ENCODE measurements around the gene TANC1.

- TF ChIP-seq CTCF (IDR thresholded peaks at IDR 0.05) (no peak), ZFX (IDR thresholded peaks at IDR 0.05; ENCODE audit: borderline replicate concordance) (no peak)
These were observed 200.7 kb downstream of the TANC1 start for GRCh38 chr2:159169187-159169586.
